Astrocyte (in vitro differentiated cells and primary cell): ENCODE results near the gene EXD3. TPM values are rescaled to one million over a fixed set of nuclear protein-coding genes. Genes with fewer than 3 reads are reported as not detected.
A peak's percentile ranks its signal among the peaks of the same experiment; 100 is the strongest.

Experiments used
- DNase-seq: peaks from one replicate; pipeline ENCODE4 v3.0.0-alpha.2; 2010; ENCODE audit warnings: low read depth
- FAIRE-seq: peaks from 2 replicates; lab custom pipeline; 2011; peaks lifted over from hg19 to GRCh38; lab: Jason Lieb, UNC
- H2AFZ ChIP-seq: 2 replicates; pipeline ENCODE4 v1.6.0; 2012; ENCODE audit warnings: low read depth, low read length, inconsistent platforms
- H3K27ac ChIP-seq: 2 replicates; pipeline ENCODE4 v1.5.1; 2011; ENCODE audit warnings: low read depth, low read length, inconsistent platforms
- H3K27me3 ChIP-seq: 2 replicates; pipeline ENCODE4 v1.6.0; 2011; ENCODE audit warnings: low read length, inconsistent platforms; ENCODE audit not compliant: insufficient read depth
- H3K36me3 ChIP-seq: 2 replicates; pipeline ENCODE4 v1.5.1; 2011; ENCODE audit warnings: low read length, inconsistent platforms; ENCODE audit not compliant: insufficient read depth
- H3K4me1 ChIP-seq: 2 replicates; pipeline ENCODE4 v1.5.1; 2011; ENCODE audit warnings: low read length, inconsistent platforms; ENCODE audit not compliant: insufficient read depth
- H3K4me2 ChIP-seq: 2 replicates; pipeline ENCODE4 v1.6.0; 2012; ENCODE audit warnings: low read length, inconsistent platforms
- H3K4me3 ChIP-seq: 2 replicates; pipeline ENCODE4 v1.5.1; 2011; ENCODE audit warnings: low read depth, mild to moderate bottlenecking, low read length, inconsistent platforms; ENCODE audit not compliant: insufficient read depth
- H3K79me2 ChIP-seq: 2 replicates; pipeline ENCODE4 v1.6.0; 2012; ENCODE audit warnings: mild to moderate bottlenecking, low read length, inconsistent platforms; ENCODE audit not compliant: insufficient read depth
- H3K9ac ChIP-seq: 2 replicates; pipeline ENCODE4 v1.6.0; 2012; ENCODE audit warnings: mild to moderate bottlenecking, low read length, inconsistent platforms
- H3K9me3 ChIP-seq: 2 replicates; pipeline ENCODE4 v1.5.1; 2012; ENCODE audit warnings: low read depth, mild to moderate bottlenecking, low read length, inconsistent platforms; ENCODE audit not compliant: insufficient read depth
- H4K20me1 ChIP-seq: 2 replicates; pipeline ENCODE4 v1.6.0; 2012; ENCODE audit warnings: low read length, inconsistent platforms; ENCODE audit not compliant: insufficient read depth
- H3K27ac Mint-ChIP-seq: one replicate; pipeline ENCODE4 v1.8.0; 2021; ENCODE audit warnings: mild to moderate bottlenecking, mixed read lengths; ENCODE audit not compliant: unreplicated experiment
- H3K27me3 Mint-ChIP-seq: one replicate; pipeline ENCODE4 v1.8.0; 2021; ENCODE audit warnings: low read depth, mixed read lengths; ENCODE audit not compliant: unreplicated experiment
- H3K36me3 Mint-ChIP-seq: one replicate; pipeline ENCODE4 v1.8.0; 2021; ENCODE audit warnings: low read depth, mixed read lengths; ENCODE audit not compliant: unreplicated experiment
- H3K4me1 Mint-ChIP-seq: one replicate; pipeline ENCODE4 v1.8.0; 2021; ENCODE audit warnings: low read depth, mixed read lengths; ENCODE audit not compliant: unreplicated experiment
- H3K4me3 Mint-ChIP-seq: one replicate; pipeline ENCODE4 v1.8.0; 2021; ENCODE audit warnings: mild to moderate bottlenecking, moderate library complexity, mixed read lengths; ENCODE audit not compliant: unreplicated experiment
- H3K9me3 Mint-ChIP-seq: one replicate; pipeline ENCODE4 v1.8.0; 2021; ENCODE audit warnings: mild to moderate bottlenecking, mixed read lengths; ENCODE audit not compliant: unreplicated experiment
- EZH2 ChIP-seq: IDR thresholded peaks from 2 replicates; pipeline ENCODE4 v1.6.1; 2012; ENCODE audit warnings: mild to moderate bottlenecking, low read length, inconsistent platforms; ENCODE audit not compliant: insufficient read depth
- total RNA-seq: library from RNA; stranded (reverse); gene quantifications from 2 replicates; pipeline ENCODE4 v1.2.1, GENCODE V29; 2021
- TF ChIP-seq, protein P1 (sequence below): IDR thresholded peaks from 2 replicates; pipeline ENCODE4 v1.5.1; 2011; ENCODE audit warnings: low read depth, mild to moderate bottlenecking, inconsistent platforms, low read length, moderate library complexity; ENCODE audit not compliant: insufficient read depth

Gene EXD3
- total RNA-seq, 1 donor from 2014 or later = 8.5 TPM

- H3K27ac Mint-ChIP-seq = no peak overlapping the region
- no peaks in the 10 kb centered on the region for H3K36me3 Mint-ChIP-seq
- Histone ChIP-seq H3K27me3 (peaks cover 14% of the 10 kb centered on the region), H3K27ac (no peak overlapping the region), H3K4me2 (peak overlapping the region; percentile 70), H3K4me1 (peaks cover 34% of the 10 kb centered on the region), H3K9me3 (peaks cover 4% of the 10 kb centered on the region), H3K36me3 (no peaks in the 10 kb centered on the region), H2AFZ (no peak overlapping the region), H4K20me1 (peaks cover 3% of the 10 kb centered on the region), H3K9ac (no peak overlapping the region), H3K79me2 (no peaks in the 10 kb centered on the region), H3K4me3 (peak overlapping the region; percentile 5)
- FAIRE-seq (no peak), DNase-seq (no peak)
- TF ChIP-seq, protein P1, sequence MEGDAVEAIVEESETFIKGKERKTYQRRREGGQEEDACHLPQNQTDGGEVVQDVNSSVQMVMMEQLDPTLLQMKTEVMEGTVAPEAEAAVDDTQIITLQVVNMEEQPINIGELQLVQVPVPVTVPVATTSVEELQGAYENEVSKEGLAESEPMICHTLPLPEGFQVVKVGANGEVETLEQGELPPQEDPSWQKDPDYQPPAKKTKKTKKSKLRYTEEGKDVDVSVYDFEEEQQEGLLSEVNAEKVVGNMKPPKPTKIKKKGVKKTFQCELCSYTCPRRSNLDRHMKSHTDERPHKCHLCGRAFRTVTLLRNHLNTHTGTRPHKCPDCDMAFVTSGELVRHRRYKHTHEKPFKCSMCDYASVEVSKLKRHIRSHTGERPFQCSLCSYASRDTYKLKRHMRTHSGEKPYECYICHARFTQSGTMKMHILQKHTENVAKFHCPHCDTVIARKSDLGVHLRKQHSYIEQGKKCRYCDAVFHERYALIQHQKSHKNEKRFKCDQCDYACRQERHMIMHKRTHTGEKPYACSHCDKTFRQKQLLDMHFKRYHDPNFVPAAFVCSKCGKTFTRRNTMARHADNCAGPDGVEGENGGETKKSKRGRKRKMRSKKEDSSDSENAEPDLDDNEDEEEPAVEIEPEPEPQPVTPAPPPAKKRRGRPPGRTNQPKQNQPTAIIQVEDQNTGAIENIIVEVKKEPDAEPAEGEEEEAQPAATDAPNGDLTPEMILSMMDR = peak; percentile 5
- TF ChIP-seq EZH2 = no peak
- peaks cover 11% of the 10 kb centered on the region for H3K27me3 Mint-ChIP-seq
- H3K9me3 Mint-ChIP-seq = no peaks in the 10 kb centered on the region
- no peak overlapping the region for H3K4me3 Mint-ChIP-seq
- H3K4me1 Mint-ChIP-seq = peaks cover 5% of the 10 kb centered on the region
These were observed 127.6 kb downstream of the EXD3 start for GRCh38 chr9:137295238-137295811.

DNA sequence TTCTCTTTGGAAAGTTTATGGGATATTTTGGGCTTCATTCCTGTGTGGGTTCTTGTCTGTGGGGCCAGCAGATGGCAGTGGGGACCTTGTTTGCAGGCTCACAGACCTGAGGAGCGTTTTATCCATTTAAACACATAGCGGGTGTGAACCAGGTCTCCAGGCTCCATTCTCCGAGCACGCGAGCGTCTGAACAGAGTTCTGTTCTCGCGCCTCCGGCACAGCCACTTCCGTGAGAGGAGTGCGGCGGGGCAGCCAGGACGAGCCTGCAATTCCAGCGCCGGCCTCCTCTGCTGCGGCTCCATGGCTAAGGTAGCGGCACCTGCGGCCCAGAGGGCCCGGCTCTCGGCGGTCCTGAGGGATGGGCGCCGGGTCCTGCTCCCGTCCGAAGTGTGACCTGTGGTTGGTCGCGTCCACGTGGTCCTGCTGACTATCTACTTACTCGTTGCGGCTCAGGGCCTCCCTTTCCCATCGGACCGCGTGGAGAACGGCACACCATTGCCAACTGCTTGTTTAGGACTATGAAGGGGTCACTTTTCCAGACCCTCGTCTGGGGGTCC lies 128.2 kb downstream of the EXD3 start:
- Histone ChIP-seq H3K4me3 (peak overlapping the region; percentile 5), H4K20me1 (peaks cover 3% of the 10 kb centered on the region), H3K36me3 (no peaks in the 10 kb centered on the region), H3K27me3 (peaks cover 9% of the 10 kb centered on the region), H3K4me1 (peaks cover 28% of the 10 kb centered on the region), H3K4me2 (peak overlapping the region; percentile 70), H3K9me3 (peaks cover 4% of the 10 kb centered on the region), H3K27ac (no peak overlapping the region), H2AFZ (peak overlapping the region; percentile 41), H3K79me2 (no peaks in the 10 kb centered on the region), H3K9ac (no peak overlapping the region)
- no peak for FAIRE-seq
- H3K27me3 Mint-ChIP-seq = peaks cover 11% of the 10 kb centered on the region
- no peak for DNase-seq
- TF ChIP-seq EZH2 = no peak
- TF ChIP-seq, protein P1 = peak; percentile 17
- H3K4me3 Mint-ChIP-seq = no peak overlapping the region
- H3K27ac Mint-ChIP-seq = peak overlapping the region; percentile 58
- H3K36me3 Mint-ChIP-seq = no peaks in the 10 kb centered on the region
- no peaks in the 10 kb centered on the region for H3K9me3 Mint-ChIP-seq
- H3K4me1 Mint-ChIP-seq = peaks cover 5% of the 10 kb centered on the region

- peak overlapping the region; percentile 67 for H3K4me3 Mint-ChIP-seq
- no peaks in the 10 kb centered on the region for H3K79me2 ChIP-seq
- no peak overlapping the region for H2AFZ ChIP-seq
- H3K4me2 ChIP-seq = no peak overlapping the region
- H4K20me1 ChIP-seq = peaks cover under 1% of the 10 kb centered on the region
- peaks cover 4% of the 10 kb centered on the region for H3K9me3 ChIP-seq
- DNase-seq = peak; percentile 26
- H3K36me3 ChIP-seq = no peaks in the 10 kb centered on the region
- no peak for FAIRE-seq
- peaks cover 25% of the 10 kb centered on the region for H3K4me1 ChIP-seq
- H3K4me3 ChIP-seq = no peak overlapping the region
- no peaks in the 10 kb centered on the region for H3K36me3 Mint-ChIP-seq
- H3K27me3 ChIP-seq = peaks cover 6% of the 10 kb centered on the region
- H3K4me1 Mint-ChIP-seq = peaks cover 4% of the 10 kb centered on the region
- no peak overlapping the region for H3K9ac ChIP-seq
- no peak overlapping the region for H3K27ac ChIP-seq
- H3K27me3 Mint-ChIP-seq = peaks cover 11% of the 10 kb centered on the region
- peak overlapping the region; percentile 58 for H3K27ac Mint-ChIP-seq
- H3K9me3 Mint-ChIP-seq = no peaks in the 10 kb centered on the region
- no peak for TF ChIP-seq EZH2
- TF ChIP-seq, protein P1 = no peak
These were observed 128.8 kb downstream of the EXD3 start for GRCh38 chr9:137294091-137294680.
